Left ventricle myocardium inferior (tissue), 1 donor: ENCODE measurements around the gene MBD5. TPM values are rescaled to one million over a fixed set of nuclear protein-coding genes. Genes with fewer than 3 reads are reported as not detected.
"Not testable (repeated sequence)": the region's sequence is repeated elsewhere in the genome, so short reads cannot be mapped to it uniquely, and the experiment has no call there.

Experiments used
- DNase-seq: peaks from one replicate; pipeline ENCODE4 v3.0.0-alpha.2; 2020
- H3K27ac ChIP-seq: fragments of 200-600 bp; replicated peaks from 2 replicates; pipeline ENCODE4 v1.8.0; 2021
- H3K27me3 ChIP-seq: fragments of 200-600 bp; 2 replicates; pipeline ENCODE4 v1.8.0; 2021; ENCODE audit warnings: low read depth
- H3K36me3 ChIP-seq: fragments of 200-600 bp; 2 replicates; pipeline ENCODE4 v1.8.0; 2021
- H3K4me1 ChIP-seq: fragments of 200-600 bp; 2 replicates; pipeline ENCODE4 v1.8.0; 2021
- H3K4me3 ChIP-seq: fragments of 200-600 bp; 2 replicates; pipeline ENCODE4 v1.8.0; 2021; ENCODE audit warnings: mild to moderate bottlenecking, moderate library complexity
- H3K9me3 ChIP-seq: fragments of 200-600 bp; replicated peaks from 2 replicates; pipeline ENCODE4 v1.8.0; 2021
- CTCF ChIP-seq: fragments of 200-600 bp; IDR thresholded peaks from 2 replicates; pipeline ENCODE4 v1.8.0; 2021; ENCODE audit warnings: antibody characterized with exemption, mild to moderate bottlenecking, borderline replicate concordance
- intact Hi-C: fragments of 100-400 bp; cut with micrococcal nuclease; formaldehyde crosslinking; loops from one replicate; pipeline ENCODE4 v1.11.0; 2022
- total RNA-seq: library from RNA; stranded (reverse); fragmentation: NEBNext Ultra II Directional; extraction: Animal tissue kit (Norgen Biotek cat#: 25700); gene quantifications from one replicate; pipeline ENCODE4 v1.2.1, GENCODE V29; 2021
- donor health status: DM: no; HTN: yes; CAD: no; lungs with severe emphysema.

The MBD5 gene
- total RNA-seq, 1 donor from 2014 or later: 21.9 TPM

GRCh38 chr2:147989809-147990403 is 31.0 kb upstream of the MBD5 start:
- Histone ChIP-seq H3K27ac (no peak overlapping the region), H3K9me3 (no peaks in the 10 kb centered on the region), H3K27me3 (no peaks in the 10 kb centered on the region), H3K36me3 (no peaks in the 10 kb centered on the region), H3K4me3 (no peak overlapping the region), H3K4me1 (peaks cover 11% of the 10 kb centered on the region)
- no peak for DNase-seq
- intact Hi-C loops: loop anchor here (10.0 kb wide), 1 partner anchor 515 kb away; no protein-coding TSS in a partner anchor
- peak; percentile 66 for TF ChIP-seq CTCF

- H3K27me3 ChIP-seq, intact Hi-C loops: not testable (repeated sequence)
These were observed 25.9 kb upstream of the MBD5 start for GRCh38 chr2:147994965-147995364.

GRCh38 chr2:147996828-147997227 is 24.1 kb upstream of the MBD5 start:
- no peak for TF ChIP-seq CTCF
- Histone ChIP-seq H3K9me3 (peaks cover 11% of the 10 kb centered on the region), H3K36me3 (peaks cover 5% of the 10 kb centered on the region), H3K27ac (no peak overlapping the region), H3K4me3 (no peak overlapping the region), H3K27me3 (no peaks in the 10 kb centered on the region), H3K4me1 (peaks cover 32% of the 10 kb centered on the region)
- intact Hi-C loops: no loop called here
- no peak for DNase-seq

More at GRCh38 chr2:147994965-147995364, 25.9 kb upstream of the MBD5 start:
- not testable (repeated sequence) for H3K9me3 ChIP-seq, DNase-seq, H3K36me3 ChIP-seq, H3K27ac ChIP-seq, H3K4me3 ChIP-seq
- H3K4me1 ChIP-seq: peaks cover 22% of the 10 kb centered on the region

- no peak for TF ChIP-seq CTCF
- Histone ChIP-seq H3K27me3 (no peaks in the 10 kb centered on the region), H3K27ac (no peak overlapping the region), H3K9me3 (peaks cover 21% of the 10 kb centered on the region), H3K4me3 (no peak overlapping the region), H3K36me3 (peaks cover 5% of the 10 kb centered on the region), H3K4me1 (peaks cover 22% of the 10 kb centered on the region)
- intact Hi-C loops: no loop called here
- no peak for DNase-seq
These were observed 22.7 kb upstream of the MBD5 start for GRCh38 chr2:147998203-147998602.

- no peak for DNase-seq
- H3K9me3 ChIP-seq: peaks cover 21% of the 10 kb centered on the region
- no peak overlapping the region for H3K4me3 ChIP-seq
- intact Hi-C loops: no loop called here
- no peak overlapping the region for H3K27ac ChIP-seq
- H3K4me1 ChIP-seq: peaks cover 21% of the 10 kb centered on the region
- H3K36me3 ChIP-seq: peaks cover 5% of the 10 kb centered on the region
- no peaks in the 10 kb centered on the region for H3K27me3 ChIP-seq
- TF ChIP-seq CTCF: no peak
These were observed 21.8 kb upstream of the MBD5 start for GRCh38 chr2:147999126-147999525.

- H3K27me3 ChIP-seq: no peaks in the 10 kb centered on the region
- H3K36me3 ChIP-seq: peaks cover 5% of the 10 kb centered on the region
- no peak for DNase-seq
- H3K4me3 ChIP-seq: no peak overlapping the region
- intact Hi-C loops: no loop called here
- H3K4me1 ChIP-seq: peaks cover 21% of the 10 kb centered on the region
- no peak overlapping the region for H3K27ac ChIP-seq
- peaks cover 21% of the 10 kb centered on the region for H3K9me3 ChIP-seq
- TF ChIP-seq CTCF: no peak
These were observed 20.8 kb upstream of the MBD5 start for GRCh38 chr2:148000095-148000494.

- H3K27me3 ChIP-seq, intact Hi-C loops, DNase-seq, H3K4me3 ChIP-seq, H3K27ac ChIP-seq, H3K36me3 ChIP-seq: not testable (repeated sequence)
- Histone ChIP-seq H3K4me1 (peaks cover 21% of the 10 kb centered on the region), H3K9me3 (peaks cover 15% of the 10 kb centered on the region)
These were observed 18.5 kb upstream of the MBD5 start for GRCh38 chr2:148002420-148002819.
